NCI-H226 (cell line): ENCODE results near the gene CERS4.
A peak's percentile ranks its signal among the peaks of the same experiment; 100 is the strongest.
"Not testable (repeated sequence)": the region's sequence is repeated elsewhere in the genome, so short reads cannot be mapped to it uniquely, and the experiment has no call there.

Experiments
- DNase-seq: peaks from one replicate; pipeline ENCODE4 v3.0.0-alpha.2; 2015

The CERS4 gene

DNA sequence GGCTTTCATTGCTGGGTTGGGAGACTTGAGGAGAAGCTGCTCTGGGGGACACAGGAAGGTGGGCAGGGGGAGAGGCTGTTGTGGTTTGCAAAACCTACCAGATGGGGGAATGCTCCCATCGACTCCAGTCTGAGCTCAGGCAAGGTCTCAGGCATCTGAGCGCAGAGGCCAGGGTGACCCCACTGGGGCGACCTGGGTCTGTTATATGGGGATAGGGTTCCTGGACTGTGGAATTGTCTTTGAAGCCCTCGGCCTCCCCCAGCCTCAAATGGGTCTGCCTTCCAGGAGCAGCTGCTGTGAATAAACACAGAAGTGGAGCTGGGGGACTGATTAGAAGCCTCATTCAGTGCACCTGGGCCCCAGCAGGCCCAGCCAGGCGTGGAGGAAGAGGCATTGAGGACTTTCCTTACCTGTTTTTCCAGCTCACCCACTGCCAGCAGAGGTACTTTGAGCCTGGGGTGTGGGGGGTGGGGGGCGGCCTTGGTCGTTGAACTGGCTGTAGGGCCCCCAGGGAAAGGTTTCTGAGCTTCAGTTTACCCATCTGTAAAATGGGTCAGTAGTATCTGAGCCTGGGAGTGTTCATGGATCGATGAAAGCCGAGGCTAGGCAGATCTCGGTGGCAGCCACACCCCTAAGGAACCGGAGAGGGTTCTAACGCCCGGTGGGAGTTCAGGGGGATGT lies 1.4 kb downstream of the CERS4 start:
- no peak for DNase-seq

GRCh38 chr19:8212212-8212611 lies 3.0 kb downstream of the CERS4 start:
- DNase-seq = no peak

DNA sequence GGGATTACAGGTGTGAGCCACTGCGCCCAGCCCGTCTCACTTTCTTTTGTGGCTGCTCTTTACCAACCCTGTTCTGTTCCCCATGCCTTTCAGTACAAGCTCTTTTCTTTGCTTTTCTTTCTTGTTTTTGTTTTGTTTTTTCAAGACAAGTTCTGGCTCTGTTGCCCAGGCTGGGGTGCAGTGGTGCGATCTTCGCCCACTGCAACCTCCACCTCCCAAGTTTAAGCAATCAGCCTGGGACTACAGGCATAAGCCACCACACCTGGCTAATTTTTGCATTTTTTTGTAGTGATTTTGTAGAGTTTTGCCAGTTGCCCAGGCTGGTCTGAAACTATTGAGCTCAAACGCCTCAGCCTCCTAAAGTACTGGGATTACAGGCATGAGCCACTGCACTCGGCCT lies 3.7 kb downstream of the CERS4 start:
- DNase-seq = no peak

GRCh38 chr19:8213827-8214672 lies 4.9 kb downstream of the CERS4 start:
- DNase-seq = no peak

DNA sequence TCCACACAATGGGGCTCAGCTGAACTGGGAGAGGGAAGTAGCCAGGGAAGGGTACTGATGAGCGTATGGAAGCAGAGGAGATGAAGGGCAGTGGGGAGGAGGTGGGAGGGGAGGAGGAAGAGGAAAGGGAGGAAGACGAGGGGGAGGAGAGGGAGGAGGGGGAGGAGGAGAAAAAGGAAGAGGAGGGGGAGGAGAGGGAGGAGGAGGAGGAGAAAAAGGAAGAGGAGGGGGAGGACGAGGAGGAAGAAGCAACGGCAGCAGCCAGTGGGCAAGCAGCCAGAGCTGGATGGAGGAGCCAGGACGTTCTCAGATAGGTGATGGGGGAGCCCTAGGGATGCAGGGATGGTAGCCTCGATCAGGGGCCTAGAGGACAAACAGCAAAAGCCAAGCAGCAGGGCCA lies 5.6 kb downstream of the CERS4 start:
- no peak for DNase-seq

DNA sequence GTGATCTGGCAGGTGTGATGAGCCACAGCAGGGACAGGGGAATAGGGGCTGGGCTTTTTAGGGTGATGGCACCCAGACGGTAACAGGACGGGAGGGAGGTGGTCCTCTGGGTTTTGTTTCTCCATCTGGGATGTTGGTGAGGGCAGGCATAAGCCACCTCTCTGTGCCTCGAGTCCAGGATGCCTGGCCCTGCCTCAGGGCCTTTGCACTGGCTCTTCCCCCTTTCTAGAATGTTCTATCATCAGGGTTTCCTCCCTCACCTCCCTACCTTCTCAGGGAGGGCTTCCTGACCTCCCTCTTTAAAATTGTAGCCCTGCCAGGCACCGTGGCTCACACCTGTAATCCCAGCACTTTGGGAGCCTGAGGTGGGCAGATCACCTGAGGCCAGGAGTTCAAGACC lies 6.6 kb downstream of the CERS4 start:
- DNase-seq = no peak

DNA sequence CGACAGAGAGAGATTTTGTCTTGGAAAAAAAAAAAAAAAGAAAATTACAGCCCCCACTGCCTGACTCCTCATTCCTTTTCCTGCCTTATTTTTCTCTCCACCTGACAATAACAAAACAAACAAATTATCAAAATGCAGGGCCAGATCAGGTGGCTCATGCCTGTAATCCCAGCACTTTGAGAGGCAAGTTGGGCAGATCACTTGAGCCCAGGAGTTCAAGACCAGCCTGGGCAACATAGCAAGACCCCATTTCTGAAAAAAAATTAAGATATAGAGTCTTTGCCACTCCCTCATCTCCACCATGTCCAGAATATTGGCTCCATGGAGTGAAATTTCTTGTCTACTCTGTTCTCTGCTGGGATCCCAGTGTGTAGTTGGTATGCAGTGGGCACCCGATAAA lies 7.2 kb downstream of the CERS4 start:
- DNase-seq = no peak

DNA sequence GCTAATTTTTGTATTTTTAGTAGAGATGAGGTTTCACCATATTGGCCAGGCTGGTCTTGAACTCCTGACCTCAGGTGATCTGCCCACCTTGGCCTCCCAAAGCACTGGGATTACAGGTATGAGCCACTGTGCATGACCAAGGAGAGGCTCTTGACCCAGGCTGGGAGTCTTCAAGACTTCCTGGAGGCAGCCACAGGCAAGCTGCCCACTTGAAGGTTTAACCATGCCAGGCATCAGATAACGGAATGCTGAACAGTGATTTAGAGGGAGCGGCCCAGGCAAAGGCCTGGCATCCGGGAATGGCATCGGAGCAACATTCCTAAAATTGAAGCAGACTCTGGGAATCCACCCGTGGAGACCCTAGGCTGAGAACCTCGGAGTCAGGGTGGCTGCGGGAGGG lies 9.0 kb downstream of the CERS4 start:
- not testable (repeated sequence) for DNase-seq

DNA sequence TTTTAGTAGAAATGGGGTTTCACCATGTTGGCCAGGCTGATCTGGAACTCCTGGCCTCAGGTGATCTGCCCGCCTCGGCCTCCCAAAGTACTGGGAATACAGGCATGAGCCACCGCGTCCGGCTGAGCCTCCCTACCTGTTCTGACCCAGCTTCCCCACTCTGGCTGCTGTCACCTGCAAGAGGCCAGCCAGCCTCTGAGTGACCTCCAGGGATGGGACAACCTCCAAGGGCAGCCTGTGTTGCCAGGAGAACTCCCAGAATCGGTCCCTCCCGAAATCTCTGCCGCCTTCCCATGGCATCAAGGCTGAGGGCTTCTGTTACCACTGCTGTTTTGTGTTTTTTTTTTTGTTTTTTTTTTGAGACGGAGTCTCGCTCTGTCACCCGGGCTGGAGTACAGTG lies 11.3 kb downstream of the CERS4 start:
- no peak for DNase-seq

DNA sequence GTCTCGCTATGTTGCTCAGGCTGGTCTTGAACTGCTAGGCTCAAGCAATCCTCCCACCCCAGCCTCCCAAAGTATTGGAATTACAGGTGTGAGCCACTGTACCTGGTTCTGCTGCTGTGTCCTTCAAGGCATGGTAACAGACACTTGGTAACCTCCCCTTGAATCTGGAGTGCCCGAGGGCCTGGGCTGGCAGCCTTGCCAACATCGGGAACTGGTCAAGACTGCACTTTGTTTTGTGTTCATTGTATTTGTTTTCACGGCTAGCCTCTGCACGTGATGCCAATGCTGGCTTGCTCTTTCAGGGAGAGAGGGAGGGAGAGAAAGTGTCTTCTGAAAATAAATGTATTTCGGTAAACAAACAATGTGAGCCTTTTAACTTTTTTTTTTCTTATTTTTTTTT lies 12.0 kb downstream of the CERS4 start:
- DNase-seq = no peak

DNA sequence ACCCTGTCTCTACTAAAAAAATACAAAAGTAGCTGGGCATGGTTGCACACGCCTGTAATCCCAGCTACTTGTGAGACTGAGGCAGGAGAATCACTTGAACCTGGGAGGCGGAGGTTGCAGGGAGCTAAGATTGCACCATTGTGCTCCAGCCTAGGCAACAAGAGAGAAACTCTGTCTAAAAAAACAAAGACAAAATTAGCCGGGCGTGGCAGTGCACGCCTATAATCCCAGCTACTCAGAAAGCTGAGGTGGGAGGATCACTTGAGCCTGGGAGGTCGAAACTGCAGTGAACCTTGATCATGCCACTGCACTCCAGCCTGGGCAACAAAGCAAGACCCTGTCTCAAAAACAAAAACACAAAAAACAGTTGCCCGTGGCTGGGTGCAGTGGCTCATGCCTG lies 14.3 kb downstream of the CERS4 start:
- not testable (repeated sequence) for DNase-seq

- DNase-seq = no peak
Measured at GRCh38 chr19:8224394-8225145, 15.4 kb downstream of the CERS4 start.

DNA sequence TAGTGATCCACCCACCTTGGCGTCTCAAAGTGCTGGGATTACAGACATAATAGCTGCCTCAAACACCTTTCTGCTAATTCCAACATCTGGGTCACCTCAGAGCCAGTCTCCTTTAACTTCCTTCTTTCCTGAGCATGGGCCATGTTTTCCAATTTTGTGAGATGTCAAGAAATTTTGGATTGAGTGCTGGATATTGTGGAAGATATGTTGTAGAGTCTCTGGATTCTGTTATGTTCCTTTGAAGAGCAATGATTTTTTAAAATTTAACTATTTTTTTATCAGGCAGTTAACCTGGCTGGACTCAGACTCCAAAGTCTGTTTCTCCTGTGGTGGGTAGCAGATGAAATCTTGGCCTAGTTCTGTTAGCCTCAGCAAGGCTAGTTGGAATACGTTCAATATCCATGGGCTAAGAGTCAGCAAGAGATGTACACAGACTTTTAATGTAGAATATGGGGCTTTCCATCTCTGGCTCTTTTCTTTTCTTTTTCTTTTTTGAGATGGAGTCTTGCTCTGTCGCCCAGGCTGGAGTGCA lies 22.0 kb downstream of the CERS4 start:
- DNase-seq = no peak

DNA sequence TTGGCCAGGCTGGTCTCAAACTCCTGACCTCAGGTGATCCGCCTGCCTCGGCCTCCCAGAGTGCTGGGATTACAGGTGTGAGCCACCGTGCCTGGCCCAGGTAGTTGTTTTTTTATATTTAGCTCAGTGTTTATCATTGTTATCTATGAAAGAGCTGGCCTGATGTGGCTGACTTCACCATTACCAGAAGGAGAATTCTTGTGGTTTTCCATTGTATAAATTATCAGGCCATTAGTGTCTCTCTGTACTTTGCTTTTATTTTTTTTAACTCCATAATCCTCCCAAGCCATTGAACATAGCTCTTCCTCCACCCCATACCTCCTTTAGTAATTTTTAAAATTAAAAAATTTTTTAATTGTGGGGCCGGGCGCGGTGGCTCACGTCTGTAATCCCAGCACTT lies 24.2 kb downstream of the CERS4 start:
- DNase-seq = peak; percentile 41

- DNase-seq = no peak
Measured at GRCh38 chr19:8237026-8237425, 27.9 kb downstream of the CERS4 start.

- peak; percentile 33 for DNase-seq
Measured at GRCh38 chr19:8238251-8238650, 29.1 kb downstream of the CERS4 start.

GRCh38 chr19:8239528-8240273 lies 30.5 kb downstream of the CERS4 start:
- no peak for DNase-seq

DNA sequence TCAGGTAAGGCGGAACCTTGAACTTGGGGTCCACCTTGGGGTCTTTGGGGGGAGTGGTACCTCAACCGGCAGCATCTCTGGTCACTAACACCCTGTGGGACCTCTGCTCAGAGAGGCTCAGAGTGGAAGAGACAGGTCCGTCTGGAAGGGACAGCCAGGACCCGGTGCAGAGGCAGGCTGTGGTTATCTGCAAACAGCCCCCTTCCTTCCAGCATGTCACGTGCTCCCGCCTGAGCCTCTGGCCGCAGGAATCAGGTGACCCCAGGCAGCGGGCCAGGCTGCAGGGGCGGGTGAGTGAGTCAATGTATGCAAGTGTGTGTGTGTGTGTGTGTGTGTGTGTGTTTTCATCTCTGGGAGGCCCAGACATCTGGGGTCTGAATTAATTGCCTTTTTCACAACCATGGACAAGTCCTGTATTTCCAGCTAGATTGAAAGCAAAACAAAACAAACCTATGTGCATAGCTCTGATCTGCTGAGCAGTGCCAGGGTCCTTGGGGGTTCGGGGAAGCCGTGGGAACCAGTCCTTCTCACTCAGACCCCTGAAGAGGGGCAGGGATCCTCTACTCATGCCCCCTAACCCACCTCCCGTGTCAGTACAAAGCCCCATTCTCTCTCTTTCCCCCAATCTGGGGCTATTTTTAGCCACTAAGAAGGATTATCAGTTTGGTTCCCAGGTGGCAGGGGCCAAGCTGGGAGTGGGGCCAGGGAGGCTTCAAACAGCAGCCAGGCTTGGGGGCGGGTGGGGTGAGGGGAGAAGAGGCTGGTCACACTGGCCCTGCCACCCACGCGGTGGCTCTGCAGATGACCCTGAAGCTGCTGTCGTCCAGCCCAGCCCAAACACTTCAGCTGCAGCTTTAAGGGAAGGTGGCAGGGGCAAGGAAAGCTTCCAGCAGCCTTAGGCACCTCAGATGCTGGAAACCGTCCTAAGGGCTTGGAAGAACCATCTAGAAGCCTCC lies 31.4 kb downstream of the CERS4 start:
- peak; percentile 87 for DNase-seq

- DNase-seq = no peak
Measured at GRCh38 chr19:8241646-8242045, 32.5 kb downstream of the CERS4 start.

DNA sequence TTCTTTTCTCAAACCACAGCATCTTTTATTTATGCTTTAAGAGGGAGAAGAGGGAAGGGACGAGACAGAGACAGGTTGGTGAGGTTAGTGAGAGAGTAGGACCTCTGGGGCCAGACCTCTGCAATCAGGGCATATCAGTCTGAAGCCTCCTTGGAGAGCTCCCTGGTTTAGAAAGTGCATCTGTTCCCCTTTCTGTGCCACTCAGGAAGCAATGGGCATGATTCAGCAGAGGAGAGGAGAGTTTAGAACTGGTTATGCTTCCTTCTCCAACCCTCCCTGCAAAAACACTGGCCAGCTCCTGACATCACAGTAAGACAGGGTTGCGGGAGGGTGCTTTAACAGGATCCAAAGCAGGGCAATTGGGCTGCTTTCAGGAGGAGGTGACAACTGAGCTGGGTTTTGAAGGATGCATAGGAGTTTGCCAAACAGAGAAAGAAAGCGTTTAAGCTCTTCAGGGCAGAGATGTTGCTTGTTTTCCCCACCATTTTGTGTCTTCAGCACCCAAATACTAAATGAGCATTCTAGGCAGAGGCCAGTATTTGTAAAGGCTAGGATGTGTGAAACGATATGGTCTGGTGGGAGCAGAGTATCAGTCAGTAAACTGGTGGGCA lies 33.1 kb downstream of the CERS4 start:
- DNase-seq = no peak

DNA sequence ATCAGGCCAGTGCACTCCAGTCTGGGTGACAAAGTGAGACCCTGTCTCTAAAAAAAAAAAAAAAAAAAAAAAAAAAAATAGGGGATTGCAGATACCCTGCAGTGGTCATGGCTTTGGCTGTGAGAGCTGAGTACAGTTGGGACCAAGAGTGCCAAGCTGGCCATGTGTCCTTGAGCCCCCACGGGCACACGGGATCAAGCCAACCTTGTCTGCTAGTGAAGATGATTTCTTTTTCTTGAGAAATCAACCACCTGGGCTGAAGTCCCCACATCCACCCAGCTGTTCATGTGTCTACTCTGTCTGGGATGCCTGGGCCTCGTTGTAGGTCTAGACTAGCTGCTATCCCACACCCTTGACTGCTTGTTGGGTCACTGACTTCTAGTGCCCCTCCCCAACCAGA lies 34.0 kb downstream of the CERS4 start:
- DNase-seq = no peak
